ENCODE data around the gene HPSE2. TPM values are rescaled to one million over a fixed set of nuclear protein-coding genes. Genes with fewer than 3 reads are reported as not detected.
"Not testable (repeated sequence)": the region's sequence is repeated elsewhere in the genome, so short reads cannot be mapped to it uniquely, and the experiment has no call there.

Gene HPSE2
- total RNA-seq, 1 donor from 2014 or later, result 0.10 TPM

GRCh38 chr10:98560565-98560964, 675.1 kb downstream of the HPSE2 start:
- Mint-ChIP-seq H3K36me3 (ENCODE audit: insufficient read depth) (no peaks in the 10 kb centered on the region), H3K4me3 (ENCODE audit: low read depth) (no peak overlapping the region), H3K27ac (no peak overlapping the region), H3K9me3 (ENCODE audit: low read depth) (no peaks in the 10 kb centered on the region), H3K4me1 (ENCODE audit: low read depth) (no peaks in the 10 kb centered on the region), H3K27me3 (no peaks in the 10 kb centered on the region)
- no peak for DNase-seq (ENCODE audit: low spot score, unreplicated experiment)
- no peak for TF ChIP-seq CTCF (IDR thresholded peaks at IDR 0.05; ENCODE audit: unreplicated experiment)

- Mint-ChIP-seq H3K9me3 (ENCODE audit: low read depth) (no peaks in the 10 kb centered on the region), H3K4me1 (ENCODE audit: low read depth) (peaks cover 3% of the 10 kb centered on the region), H3K27ac (no peak overlapping the region), H3K36me3 (ENCODE audit: insufficient read depth) (no peaks in the 10 kb centered on the region), H3K27me3 (no peaks in the 10 kb centered on the region), H3K4me3 (ENCODE audit: low read depth) (no peak overlapping the region)
- TF ChIP-seq CTCF (IDR thresholded peaks at IDR 0.05; ENCODE audit: unreplicated experiment), result no peak
- no peak for DNase-seq (ENCODE audit: low spot score, unreplicated experiment)
These were observed 679.6 kb downstream of the HPSE2 start for GRCh38 chr10:98556061-98556460.

GRCh38 chr10:98555021-98555619, 680.5 kb downstream of the HPSE2 start:
- peaks cover 3% of the 10 kb centered on the region for H3K4me1 Mint-ChIP-seq (ENCODE audit: low read depth)
- no peaks in the 10 kb centered on the region for H3K9me3 Mint-ChIP-seq (ENCODE audit: low read depth)
- no peak overlapping the region for H3K27ac Mint-ChIP-seq
- H3K36me3 Mint-ChIP-seq (ENCODE audit: insufficient read depth), result no peaks in the 10 kb centered on the region
- no peaks in the 10 kb centered on the region for H3K27me3 Mint-ChIP-seq
- no peak overlapping the region for H3K4me3 Mint-ChIP-seq (ENCODE audit: low read depth)
- DNase-seq (ENCODE audit: low spot score, unreplicated experiment), result no peak
- TF ChIP-seq CTCF (IDR thresholded peaks at IDR 0.05; ENCODE audit: unreplicated experiment), result no peak

- not testable (repeated sequence) for DNase-seq (ENCODE audit: low spot score, unreplicated experiment); H3K4me3 Mint-ChIP-seq (ENCODE audit: low read depth); H3K27me3 Mint-ChIP-seq; H3K9me3 Mint-ChIP-seq (ENCODE audit: low read depth); H3K27ac Mint-ChIP-seq; H3K36me3 Mint-ChIP-seq (ENCODE audit: insufficient read depth); H3K4me1 Mint-ChIP-seq (ENCODE audit: low read depth)
These were observed 694.1 kb downstream of the HPSE2 start for GRCh38 chr10:98541561-98541960.

- Mint-ChIP-seq H3K27me3 (peaks cover 2% of the 10 kb centered on the region), H3K4me1 (ENCODE audit: low read depth) (no peaks in the 10 kb centered on the region), H3K36me3 (ENCODE audit: insufficient read depth) (no peaks in the 10 kb centered on the region), H3K4me3 (ENCODE audit: low read depth) (no peak overlapping the region), H3K27ac (no peak overlapping the region), H3K9me3 (ENCODE audit: low read depth) (peaks cover 3% of the 10 kb centered on the region)
- DNase-seq (ENCODE audit: low spot score, unreplicated experiment), result no peak
- no peak for TF ChIP-seq CTCF (IDR thresholded peaks at IDR 0.05; ENCODE audit: unreplicated experiment)
These were observed 696.1 kb downstream of the HPSE2 start for GRCh38 chr10:98539578-98539977.

GRCh38 chr10:98538472-98538871, 697.2 kb downstream of the HPSE2 start:
- TF ChIP-seq CTCF (IDR thresholded peaks at IDR 0.05; ENCODE audit: unreplicated experiment), result no peak
- Mint-ChIP-seq H3K4me1 (ENCODE audit: low read depth) (no peaks in the 10 kb centered on the region), H3K27ac (no peak overlapping the region), H3K4me3 (ENCODE audit: low read depth) (no peak overlapping the region), H3K9me3 (ENCODE audit: low read depth) (no peaks in the 10 kb centered on the region), H3K36me3 (ENCODE audit: insufficient read depth) (no peaks in the 10 kb centered on the region), H3K27me3 (peaks cover 2% of the 10 kb centered on the region)
- DNase-seq (ENCODE audit: low spot score, unreplicated experiment), result no peak
